ENCODE measurements around the gene PBXIP1.
A peak's percentile ranks its signal among the peaks of the same experiment; 100 is the strongest.
"Not testable (repeated sequence)": the region's sequence is repeated elsewhere in the genome, so short reads cannot be mapped to it uniquely, and the experiment has no call there.

Gene PBXIP1

GRCh38 chr1:154955718-154956543, at the start of gene PBXIP1:
TSS of gene PBXIP1 (minus strand) at chr1:154956099. CDS start at chr1:154953721, 2,378 bp downstream.
- peak; percentile 77 for DNase-seq

GRCh38 chr1:155005076-155006011, 49.4 kb upstream of the PBXIP1 start:
- no peak for DNase-seq

DNA sequence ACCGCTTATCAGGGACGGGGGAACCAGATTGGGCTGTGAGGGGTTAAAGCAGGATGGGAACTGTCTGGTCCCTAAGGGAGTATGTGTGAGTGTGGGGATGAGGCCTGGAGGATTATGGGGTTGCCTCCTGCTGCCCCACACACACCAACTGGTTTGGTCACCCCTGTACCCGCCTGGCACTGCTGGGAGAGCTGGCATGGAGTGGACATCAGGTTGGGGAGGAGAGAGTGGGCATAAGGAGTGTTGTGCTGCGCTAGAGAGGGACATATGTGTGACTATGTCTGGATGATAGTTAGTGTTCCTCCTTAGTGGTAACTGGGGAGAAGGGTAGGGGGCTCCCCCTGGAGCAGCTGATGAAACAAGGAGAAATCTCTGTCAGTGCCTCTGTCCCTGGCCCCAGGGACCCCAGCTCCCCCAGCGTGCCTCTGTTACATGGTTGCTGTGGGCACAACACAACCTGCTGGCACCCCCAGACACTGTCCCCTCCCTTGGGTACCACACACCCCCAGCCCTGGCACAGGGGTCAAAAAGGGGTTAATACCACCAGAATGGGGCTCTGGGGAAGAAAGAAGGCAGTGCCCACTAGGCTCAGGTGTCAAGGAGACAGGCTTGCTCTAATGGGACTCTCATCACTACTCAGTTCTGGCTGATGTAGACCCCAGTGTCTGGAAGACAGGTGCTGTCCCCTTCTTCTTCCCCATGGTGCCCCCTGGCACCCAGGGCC, 48.6 kb upstream of the PBXIP1 start:
- DNase-seq = no peak

GRCh38 chr1:155003766-155004351, 48.0 kb upstream of the PBXIP1 start:
- no peak for DNase-seq

DNA sequence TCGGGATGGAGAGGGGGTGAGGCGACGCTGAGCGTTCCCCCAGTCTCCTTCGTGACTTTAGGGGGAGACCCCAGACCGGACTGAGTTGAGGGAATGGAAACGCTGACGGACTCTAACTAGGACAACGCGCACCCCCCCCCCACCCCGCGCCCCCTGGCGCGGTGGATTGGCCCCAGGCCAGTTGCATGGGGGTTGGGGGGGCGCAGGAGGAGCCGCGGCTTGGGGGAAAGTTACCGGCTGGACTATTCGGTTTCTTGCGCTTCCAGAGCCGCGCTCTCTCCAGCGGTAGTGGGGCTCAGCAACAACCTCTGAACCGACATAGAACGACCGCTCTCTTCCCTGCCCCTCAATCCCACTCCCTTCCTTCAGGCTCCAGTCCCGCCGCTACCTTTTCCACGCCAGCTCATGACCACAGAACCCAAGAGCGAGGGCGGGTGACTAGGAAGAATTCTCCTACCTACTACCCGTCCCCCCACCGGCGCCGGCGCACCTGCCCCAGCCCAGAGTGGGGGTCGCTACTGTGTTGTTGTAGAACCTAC, 47.4 kb upstream of the PBXIP1 start:
- DNase-seq = no peak

DNA sequence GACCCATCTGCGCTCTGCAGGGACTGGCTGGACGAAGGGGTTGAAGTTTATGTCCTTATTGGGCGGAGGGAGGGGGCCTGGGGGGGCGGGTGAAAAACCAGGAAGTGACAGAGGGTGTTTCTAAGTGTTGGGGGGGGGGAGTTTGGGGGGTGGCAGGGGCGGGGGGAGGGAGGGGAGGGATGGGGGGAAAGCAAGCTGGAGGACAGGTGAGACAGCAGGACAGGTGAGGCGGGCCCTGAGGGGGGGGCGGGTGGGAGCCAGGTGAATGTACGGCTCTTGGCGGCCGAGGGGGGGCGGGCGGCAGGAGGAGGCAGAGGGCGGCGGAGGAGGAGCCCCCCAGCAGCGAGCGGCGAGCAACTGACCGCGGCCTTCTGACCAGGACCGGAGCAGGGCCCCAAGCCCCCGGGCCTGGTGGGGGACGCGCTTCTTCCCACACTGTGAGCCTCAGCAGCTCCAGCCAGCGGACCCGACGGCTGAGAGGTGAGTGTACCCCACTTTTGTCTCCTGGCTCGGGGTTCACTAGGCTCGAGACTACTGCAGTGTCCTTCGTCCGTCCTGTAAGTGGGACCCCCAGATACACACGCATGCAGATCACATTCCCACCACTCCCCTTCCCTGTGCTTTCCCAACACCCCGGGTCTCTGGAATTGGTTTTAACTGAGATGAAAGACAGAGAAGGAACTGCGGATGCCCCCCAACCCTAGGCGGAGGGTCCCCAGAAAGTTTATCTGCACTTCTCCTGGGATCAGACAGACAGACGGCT, 46.7 kb upstream of the PBXIP1 start, which contains the start of gene ZBTB7B:
Gene ZBTB7B, plus strand, starts transcription at position 339 of the 763 bp plus-strand sequence. CDS start 11,859 bp downstream, outside the sequence.
- no peak for DNase-seq

DNA sequence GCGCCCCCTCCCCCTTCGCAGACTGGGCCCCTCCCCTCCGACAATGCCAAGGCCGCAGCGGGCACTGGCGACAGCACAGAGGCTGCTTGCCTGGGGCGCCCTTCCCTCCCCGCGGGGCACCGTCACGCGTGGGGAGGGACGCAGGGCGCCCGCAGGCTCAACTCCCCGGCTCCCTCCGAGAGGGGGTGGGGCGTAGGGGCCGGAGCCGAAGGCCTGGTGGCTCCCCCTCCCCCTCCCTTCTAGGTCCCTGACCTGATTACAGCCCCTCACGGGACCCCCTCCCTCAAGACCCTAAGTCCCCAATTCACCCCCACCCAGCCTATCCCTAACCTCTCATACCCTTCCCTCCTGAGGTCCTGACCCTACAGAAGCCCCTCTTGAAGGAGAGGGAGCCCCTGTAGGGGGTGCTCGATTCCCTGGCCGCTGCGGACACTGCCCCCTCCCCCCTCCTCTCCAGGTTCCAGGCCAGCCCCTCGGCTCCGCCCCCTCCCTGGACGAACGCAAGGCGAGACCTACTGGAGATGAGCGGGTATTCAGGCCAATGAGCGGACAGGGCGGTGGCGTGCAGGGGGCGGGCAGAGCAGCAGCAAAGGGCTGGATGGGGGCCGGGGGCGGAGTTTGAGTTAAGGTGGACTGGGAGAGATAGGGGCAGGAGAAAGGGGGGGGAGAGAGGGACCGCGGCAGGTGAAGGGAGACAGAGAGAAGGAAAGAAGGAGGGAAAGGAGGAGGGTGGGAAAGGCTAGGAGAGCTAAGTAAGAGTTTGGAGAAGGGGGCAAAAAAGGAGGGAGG, 46.0 kb upstream of the PBXIP1 start:
- peak; percentile 97 for DNase-seq

GRCh38 chr1:155001425-155001674, 45.5 kb upstream of the PBXIP1 start:
- no peak for DNase-seq

- DNase-seq = peak; percentile 72
Observed at GRCh38 chr1:155000726-155001424, 45.0 kb upstream of the PBXIP1 start.

GRCh38 chr1:155000411-155000725, 44.5 kb upstream of the PBXIP1 start:
- no peak for DNase-seq

GRCh38 chr1:154999571-155000410, 43.9 kb upstream of the PBXIP1 start:
- no peak for DNase-seq

- DNase-seq = peak; percentile 51
Observed at GRCh38 chr1:154998818-154999570, 43.1 kb upstream of the PBXIP1 start.

- no peak for DNase-seq
Observed at GRCh38 chr1:154998201-154998780, 42.4 kb upstream of the PBXIP1 start.

GRCh38 chr1:154996966-154997701, 41.2 kb upstream of the PBXIP1 start:
- DNase-seq = no peak

DNA sequence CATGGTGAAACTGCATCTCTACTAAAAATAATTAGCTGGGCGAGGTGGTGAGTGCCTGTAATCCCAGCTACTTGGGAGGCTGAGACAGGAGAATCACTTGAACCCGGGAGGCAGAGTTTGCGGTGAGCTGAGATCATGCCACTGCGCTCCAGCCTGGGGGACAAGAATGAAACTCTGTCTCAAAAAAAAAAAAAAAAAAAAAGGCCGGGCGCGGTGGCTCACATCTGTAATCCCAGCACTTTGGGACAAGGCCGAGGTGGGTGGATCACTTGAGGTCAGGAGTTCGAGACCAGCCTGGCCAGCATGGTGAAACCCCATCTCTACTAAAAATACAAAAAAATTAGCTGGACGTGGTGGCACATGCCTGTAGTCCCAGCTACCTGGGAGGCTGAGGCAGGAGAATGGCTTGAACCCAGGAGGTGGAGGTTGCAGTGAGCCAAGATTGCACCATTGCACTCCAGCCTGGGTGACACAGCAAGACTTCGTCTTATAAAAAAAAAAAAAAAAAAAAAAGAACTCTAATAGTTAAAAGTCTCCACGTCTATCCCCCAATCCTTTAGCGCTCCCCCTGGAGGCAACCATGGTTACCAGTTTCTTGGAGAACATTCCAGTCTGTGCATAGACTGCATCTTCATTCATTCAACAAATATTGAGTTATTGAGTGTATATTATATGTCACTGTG, 39.5 kb upstream of the PBXIP1 start:
- DNase-seq = not testable (repeated sequence)

- DNase-seq = no peak
Observed at GRCh38 chr1:154994591-154994990, 38.7 kb upstream of the PBXIP1 start.

GRCh38 chr1:154994269-154994587, 38.3 kb upstream of the PBXIP1 start:
- no peak for DNase-seq
